Adrenal gland (tissue), 12 donors: ENCODE data around the gene KATNB1. TPM values are rescaled to one million over a fixed set of nuclear protein-coding genes. Genes with fewer than 3 reads are reported as not detected.

Source experiments
- DNase-seq, 7 donors: peaks; one replicate each; pipeline ENCODE4 v3.0.0-alpha.2; 2019 to 2020
- H3K27ac ChIP-seq, 5 donors: fragments of 200-600 bp; sonication (generic) in 4 of 5; 1 replicate in 3 of 5; 2 replicates in 2 of 5; pipeline versions ENCODE4 v1.5.1 to v1.8.0; 2016 to 2020; ENCODE audit warnings: mild to moderate bottlenecking in 1 of 5
- H3K27me3 ChIP-seq: fragments of 200-600 bp; 2 replicates; pipeline ENCODE4 v1.8.0; 2021
- H3K36me3 ChIP-seq, 2 donors: fragments of 200-600 bp; replicated peaks in 1 of 2; 1 replicate in 1 of 2; 2 replicates in 1 of 2; pipeline versions ENCODE4 v1.5.1 to v1.8.0; 2018 to 2022
- H3K4me1 ChIP-seq, 2 donors: fragments of 200-600 bp; replicated peaks in 1 of 2; 1 replicate in 1 of 2; 2 replicates in 1 of 2; pipeline versions ENCODE4 v1.5.1 to v1.8.0; 2018 to 2021
- H3K4me3 ChIP-seq, 4 donors: fragments of 200-600 bp; sonication (generic) in 3 of 4; one replicate each; pipeline ENCODE4 v1.5.1; 2016 to 2018
- H3K9me3 ChIP-seq, 3 donors: fragments of 200-600 bp; sonication (generic) in 1 of 3; replicated peaks in 1 of 3; 1 replicate in 2 of 3; 2 replicates in 1 of 3; pipeline versions ENCODE4 v1.5.1 to v1.8.0; 2016 to 2021
- CTCF ChIP-seq, 6 experiments: fragments of 450-650 bp in 4 of 6; fragments of 200-600 bp in 2 of 6; sonication (generic) in 1 of 6; IDR thresholded peaks; 1 replicate in 5 of 6; 2 replicates in 1 of 6; pipeline versions ENCODE4 v1.5.1 to v1.8.0; 2016 to 2021; ENCODE audit warnings: antibody characterized with exemption in 6 of 6, mild to moderate bottlenecking in 2 of 6, moderate library complexity in 1 of 6
- POLR2A ChIP-seq, 2 donors: fragments of 450-650 bp; IDR thresholded peaks; one replicate each; pipeline ENCODE4 v1.6.1; 2017; ENCODE audit warnings: antibody characterized with exemption in 2 of 2, mild to moderate bottlenecking in 2 of 2, moderate library complexity in 1 of 2
- WGBS, 4 donors: extraction: QIAGEN DNeasy Blood & Tissue Kit in 2 of 4; methylation state at CpG; one replicate each; pipeline versions ENCODE4 v1.1.5 to v1.1.7; 2013 to 2017; 5-methylcytosine and 5-hydroxymethylcytosine counted together
- intact Hi-C, 2 donors: fragments of 100-400 bp; cut with DNase I; formaldehyde crosslinking; loops; one replicate each; pipeline versions ENCODE4 v1.14.1 to v1.15.0; 2022 to 2023
- polyA plus RNA-seq, 3 donors: library from polyadenylated mRNA; stranded (reverse); fragments of 200-250 nt in 2 of 3; fragments of 350-450 nt in 1 of 3; fragmentation: Illumina TruSeq in 1 of 3; extraction: RNeasy Lipid Tissue Mini Kit (QIAGEN cat#74804) in 1 of 3; gene quantifications; one replicate each; pipeline ENCODE4 v1.2.3, GENCODE V29; 2013 to 2014
- total RNA-seq, 9 donors: library from RNA; depleted of rRNA in 4 of 9; stranded (reverse); fragments of >200 nt in 4 of 9; fragments of 120-200 nt in 1 of 9; fragmentation: NEBNext Ultra II Directional in 1 of 9; extraction: Animal tissue kit (Norgen Biotek cat#: 25700) in 1 of 9; gene quantifications; one replicate each; pipeline versions ENCODE4 v1.1.0 to v1.2.4, GENCODE V29; 2013 to 2023
- donor health status: healthy with polysubstance abuse.
- donor health status: Bipolar disorder and iron deficiency.
- donor health status: DM: yes; HTN: yes; CAD: no.
- donor health status: DM: no; HTN: no; CAD: no.
- donor health status: DM: no; HTN: no; CAD: no.
- donor health status: DM: yes; HTN: yes; CAD: no.

KATNB1 gene
- total and polyA plus RNA-seq, 12 donors = 12.9 to 85.6 (median 21.0) TPM

- no peak for TF ChIP-seq CTCF (IDR thresholded peaks at IDR 0.05)
- TF ChIP-seq POLR2A (IDR thresholded peaks at IDR 0.05) = no peak
- H3K4me3 ChIP-seq = no peak overlapping the region
- peak in 2 of 7 donors; percentile 22 to 51 for DNase-seq
- no peak overlapping the region for H3K27ac ChIP-seq
- no peaks in the 10 kb centered on the region for H3K36me3 ChIP-seq
- intact Hi-C loops = no loop called here
- H3K27me3 ChIP-seq = no peaks in the 10 kb centered on the region
- no peaks in the 10 kb centered on the region for H3K9me3 ChIP-seq
- 39 to 63% methylated on average over 3 of the region's 3 CpGs; no CpG with 5 or more reads in 2 of the 4 donors for WGBS, 4 donors
- peaks cover 13% of the 10 kb centered on the region in 2 donors for H3K4me1 ChIP-seq
Observed at GRCh38 chr16:57699481-57699880, 36.1 kb upstream of the KATNB1 start.

- Histone ChIP-seq H3K27me3 (no peaks in the 10 kb centered on the region), H3K27ac (no peak overlapping the region), H3K4me3 (no peak overlapping the region), H3K36me3 (no peaks in the 10 kb centered on the region), H3K4me1 (peaks cover 13% of the 10 kb centered on the region in 2 donors), H3K9me3 (no peaks in the 10 kb centered on the region)
- no peak for DNase-seq
- TF ChIP-seq POLR2A (IDR thresholded peaks at IDR 0.05) = no peak
- TF ChIP-seq CTCF (IDR thresholded peaks at IDR 0.05) = no peak
- WGBS, 4 donors = 94 to 95% (median 95%) methylated on average over 5 to 7 of the region's 7 CpGs
- intact Hi-C loops = no loop called here
Observed at GRCh38 chr16:57699899-57700298, 35.7 kb upstream of the KATNB1 start.

GRCh38 chr16:57700781-57701551 is 34.6 kb upstream of the KATNB1 start:
- intact Hi-C loops = no loop called here

More at GRCh38 chr16:57700781-57701551, 34.6 kb upstream of the KATNB1 start:
- H3K27me3 ChIP-seq = no peaks in the 10 kb centered on the region
- TF ChIP-seq POLR2A (IDR thresholded peaks at IDR 0.05) = no peak
- TF ChIP-seq CTCF (IDR thresholded peaks at IDR 0.05) = no peak
- H3K36me3 ChIP-seq = no peaks in the 10 kb centered on the region
- H3K9me3 ChIP-seq = no peaks in the 10 kb centered on the region
- H3K4me1 ChIP-seq = peaks cover 13% of the 10 kb centered on the region in 2 donors
- DNase-seq = peak in 3 of 7 donors; percentile 21 to 41 (median 28)
- H3K4me3 ChIP-seq = no peak overlapping the region
- H3K27ac ChIP-seq = peak overlapping the region in 2 of 5 donors; percentile 55 to 58
- WGBS, 4 donors = 46 to 53% (median 48%) methylated on average over 10 of the region's 10 CpGs
